Fibroblast of skin of scalp (primary cell): ENCODE results near the gene ARHGAP45.
"Not testable (repeated sequence)": the region's sequence is repeated elsewhere in the genome, so short reads cannot be mapped to it uniquely, and the experiment has no call there.

ENCODE experiments used
- DNase-seq: peaks from one replicate; pipeline ENCODE4 v3.0.0-alpha.2; 2013

The ARHGAP45 gene

DNA sequence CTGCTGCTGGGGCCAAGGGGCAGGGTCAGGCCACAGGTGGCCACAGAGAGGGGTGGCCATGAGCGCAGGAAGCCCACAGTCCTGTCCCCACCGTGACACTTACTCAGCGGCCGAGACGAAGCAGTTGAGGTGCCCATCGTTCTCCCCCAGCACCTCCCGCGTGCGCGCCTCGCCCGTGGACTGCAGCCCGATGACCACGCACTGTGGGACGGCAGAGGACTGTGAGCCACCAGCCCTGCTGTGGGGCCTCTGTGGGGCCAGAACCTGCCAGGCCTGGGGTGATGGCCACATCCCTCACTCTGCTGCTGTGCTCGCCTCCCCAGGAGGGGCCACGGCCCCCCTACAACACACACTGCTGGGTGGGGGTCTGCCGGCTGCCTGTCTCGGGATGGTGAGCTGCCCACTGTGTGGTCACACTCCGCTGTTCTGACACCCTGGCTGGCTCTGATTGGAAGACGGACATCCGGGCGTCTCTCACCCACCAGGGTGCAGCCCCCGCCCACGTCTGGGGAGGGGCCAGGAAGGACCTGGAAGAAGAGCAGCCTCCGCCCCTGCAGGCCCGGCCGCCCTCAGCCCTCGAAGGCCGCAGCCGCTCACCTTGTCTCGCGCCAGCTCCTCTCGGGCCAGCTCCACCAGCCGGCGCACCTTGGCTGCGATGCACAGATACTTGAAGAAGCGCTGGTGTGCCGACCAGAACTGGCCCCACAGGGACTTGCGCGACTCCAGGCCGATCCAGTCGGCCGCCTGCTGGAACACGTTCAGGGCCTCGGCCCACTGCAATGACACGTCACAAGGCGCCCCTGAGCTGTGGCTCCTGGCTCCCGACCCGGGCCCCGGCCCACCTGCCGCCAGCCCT lies 50.0 kb downstream of the ARHGAP45 start:
- DNase-seq, result no peak

DNA sequence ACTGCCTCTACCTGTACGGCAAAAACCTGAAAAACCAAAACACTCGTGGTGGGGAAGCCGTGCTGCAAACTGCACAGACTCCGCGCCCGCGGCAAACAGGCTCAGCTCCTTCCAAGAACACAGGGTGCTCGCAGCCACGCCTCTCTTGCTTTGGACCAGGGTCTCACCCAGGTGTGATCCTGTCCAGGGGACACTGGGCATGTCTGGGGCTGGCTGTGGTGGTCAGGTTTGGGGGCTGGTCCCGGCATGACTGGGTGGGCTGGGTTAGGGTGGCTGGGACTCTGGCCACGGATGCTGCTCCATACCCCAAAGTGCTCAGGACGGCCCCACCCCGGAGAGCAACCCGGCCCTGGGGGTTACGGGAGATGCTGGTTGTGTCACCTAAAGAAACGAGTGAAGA lies 50.7 kb downstream of the ARHGAP45 start:
- no peak for DNase-seq

- no peak for DNase-seq
Measured at GRCh38 chr19:1118999-1119398, 52.0 kb downstream of the ARHGAP45 start.

DNA sequence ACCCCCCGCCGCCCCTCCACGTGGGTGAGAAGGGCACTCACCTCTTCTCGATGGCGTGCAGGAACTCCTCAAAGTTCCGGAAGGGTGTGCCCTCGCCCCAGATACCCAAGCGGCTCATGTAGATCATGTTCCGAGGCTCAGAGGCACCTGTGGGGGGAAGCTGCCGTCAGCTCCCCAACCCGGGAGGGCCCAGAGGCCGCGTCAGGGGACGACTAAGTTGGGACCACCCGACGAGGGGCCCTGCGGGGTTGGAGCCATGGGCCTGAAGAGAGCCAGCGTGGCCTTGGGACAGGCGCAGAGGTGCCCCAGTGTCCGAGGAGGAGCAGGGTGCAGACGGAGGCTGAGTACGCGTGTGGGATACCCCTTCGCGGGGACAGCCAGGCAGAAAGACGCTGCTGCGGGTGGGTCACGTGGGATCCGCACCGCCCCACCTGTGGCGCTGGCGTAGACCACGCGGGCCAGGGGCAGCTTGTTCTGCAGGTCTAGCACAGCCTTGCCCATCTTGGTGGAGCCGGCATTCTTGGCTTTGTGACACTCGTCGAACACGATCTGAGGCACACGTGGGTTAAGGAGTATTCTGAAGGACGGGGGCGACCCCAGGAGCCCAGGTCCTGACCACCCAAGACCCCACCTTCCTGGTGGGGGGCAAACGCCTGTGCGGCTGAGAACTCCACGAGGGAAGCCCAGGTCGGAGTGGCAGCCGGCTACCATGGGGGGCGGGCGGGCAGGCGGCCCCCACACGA lies 52.7 kb downstream of the ARHGAP45 start:
- no peak for DNase-seq

GRCh38 chr19:1121395-1121794 lies 54.4 kb downstream of the ARHGAP45 start:
- no peak for DNase-seq

DNA sequence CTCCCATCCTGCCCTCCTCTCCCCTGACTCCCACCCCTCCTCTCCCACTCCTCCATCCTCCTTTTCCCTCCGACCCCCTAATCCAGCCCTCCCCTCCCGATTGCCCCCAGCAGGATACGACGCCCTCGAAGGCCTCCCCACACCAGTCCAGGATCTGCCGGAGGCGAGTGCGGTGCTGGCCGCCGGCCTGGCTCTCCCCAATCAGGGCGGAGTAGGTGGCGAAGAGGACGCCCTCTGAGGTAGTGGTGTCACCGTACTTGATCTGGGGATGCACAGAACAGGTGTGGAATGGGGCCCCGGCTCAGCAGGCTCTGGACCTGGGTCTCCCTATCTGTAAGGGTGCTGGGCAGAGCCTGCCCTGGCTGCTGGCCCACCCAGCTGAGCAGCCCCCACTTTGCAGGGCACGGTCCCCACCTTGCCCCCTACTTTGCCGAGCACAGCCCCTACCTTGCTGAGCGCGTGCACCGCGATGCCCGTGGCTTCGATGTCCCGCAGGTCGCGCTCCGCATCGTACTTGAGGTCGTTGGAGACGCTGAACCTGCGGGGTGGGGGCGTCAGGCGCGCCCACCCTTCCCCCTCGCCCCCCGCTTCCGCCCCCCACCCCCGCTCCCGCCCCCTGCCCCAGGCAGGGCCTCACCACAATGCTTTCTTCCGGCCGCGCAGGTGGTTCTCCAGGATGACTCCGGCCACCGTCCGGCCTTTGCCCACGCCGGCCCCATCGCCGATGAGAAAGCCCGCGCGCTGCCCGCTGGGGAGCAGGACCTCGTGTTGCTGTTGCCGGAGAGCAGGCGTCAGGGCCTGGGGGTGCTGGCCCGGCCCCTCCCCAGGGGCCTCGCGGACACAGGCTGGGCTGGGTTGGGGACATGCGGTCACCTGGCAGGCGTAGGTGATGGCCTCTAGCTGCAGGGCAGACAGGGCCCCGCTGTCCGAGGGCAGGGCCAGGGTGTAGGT lies 55.3 kb downstream of the ARHGAP45 start:
- DNase-seq, result no peak

DNA sequence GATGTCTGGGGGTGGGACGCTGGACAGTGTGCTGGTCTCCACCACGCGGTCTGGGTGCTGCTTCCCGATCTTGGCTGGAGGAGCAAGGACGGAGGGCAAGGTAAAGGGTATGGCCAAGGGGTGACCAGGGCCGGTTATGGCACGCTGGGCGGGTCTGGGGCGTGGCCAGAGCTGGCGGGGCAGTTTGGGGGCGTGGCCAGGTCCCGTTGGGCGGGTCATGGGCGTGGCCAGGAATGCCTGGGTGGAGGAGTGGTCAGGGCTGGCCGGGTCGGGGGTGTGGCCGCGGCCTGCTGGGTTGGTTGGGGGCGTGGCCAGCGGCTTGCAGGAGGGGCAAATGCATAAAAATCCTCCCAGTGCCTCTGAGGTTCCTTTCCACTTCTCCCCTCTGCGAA lies 56.0 kb downstream of the ARHGAP45 start:
- peak; percentile 70 for DNase-seq

DNA sequence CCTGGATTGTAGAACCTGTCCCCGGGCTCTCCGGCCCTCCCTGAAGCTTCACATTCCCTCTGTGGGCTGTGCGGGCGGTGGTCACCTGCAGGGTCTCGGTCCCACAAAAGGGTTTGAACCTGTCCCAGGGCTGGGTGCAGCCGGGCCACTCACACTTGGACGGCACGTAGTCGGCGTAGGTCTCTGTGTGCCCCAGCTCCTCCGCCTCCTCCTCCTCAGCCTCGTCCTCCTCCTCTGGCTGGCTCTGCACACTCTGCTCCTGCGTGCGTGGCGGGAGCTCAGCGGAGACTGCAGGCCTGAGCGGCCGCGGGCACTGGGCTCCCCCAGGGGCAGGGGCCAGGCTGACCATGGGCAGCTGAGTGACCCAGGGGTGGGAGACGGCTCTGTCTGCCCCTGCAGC lies 56.4 kb downstream of the ARHGAP45 start:
- no peak for DNase-seq

DNA sequence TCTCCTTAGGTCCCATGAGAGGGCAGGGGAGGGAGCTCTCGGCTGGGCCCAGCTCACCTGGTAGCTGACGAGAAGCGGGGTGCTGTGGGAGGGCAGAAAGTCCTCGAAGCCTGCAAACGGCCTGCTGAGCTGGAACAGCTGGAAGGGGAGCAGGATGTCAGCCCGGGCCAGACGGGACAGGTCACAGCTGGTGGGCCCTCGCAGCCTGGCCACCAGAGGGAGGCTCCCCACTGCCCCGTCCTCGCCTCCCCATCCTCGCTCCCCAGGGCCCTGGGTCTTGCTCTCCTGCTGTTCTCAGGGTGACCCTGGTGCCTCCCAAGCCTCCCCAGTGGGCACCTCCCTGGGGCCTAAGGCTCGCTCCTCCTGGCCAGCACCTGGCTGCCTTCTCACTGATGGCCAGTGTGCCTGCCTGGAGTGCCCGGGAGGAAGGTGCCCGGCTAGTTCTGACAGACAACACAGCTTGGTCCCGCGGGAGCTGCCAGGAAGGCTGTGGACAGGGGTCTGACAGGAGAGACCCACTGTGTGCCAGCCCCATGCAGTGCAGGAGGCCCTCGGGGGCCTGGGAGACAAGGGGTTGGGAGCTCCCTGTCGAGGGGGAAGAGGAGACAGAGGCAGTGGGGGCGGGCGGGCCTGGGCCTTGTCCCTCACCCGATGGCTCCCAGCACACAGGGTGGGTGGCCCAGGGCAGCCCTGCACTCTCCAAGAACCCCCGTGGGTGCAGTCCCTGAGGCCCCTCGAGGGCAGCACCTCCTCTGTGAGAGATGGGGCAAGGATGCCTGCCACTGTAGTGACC lies 57.1 kb downstream of the ARHGAP45 start:
- no peak for DNase-seq

GRCh38 chr19:1125601-1126467 lies 58.9 kb downstream of the ARHGAP45 start:
- no peak for DNase-seq

DNA sequence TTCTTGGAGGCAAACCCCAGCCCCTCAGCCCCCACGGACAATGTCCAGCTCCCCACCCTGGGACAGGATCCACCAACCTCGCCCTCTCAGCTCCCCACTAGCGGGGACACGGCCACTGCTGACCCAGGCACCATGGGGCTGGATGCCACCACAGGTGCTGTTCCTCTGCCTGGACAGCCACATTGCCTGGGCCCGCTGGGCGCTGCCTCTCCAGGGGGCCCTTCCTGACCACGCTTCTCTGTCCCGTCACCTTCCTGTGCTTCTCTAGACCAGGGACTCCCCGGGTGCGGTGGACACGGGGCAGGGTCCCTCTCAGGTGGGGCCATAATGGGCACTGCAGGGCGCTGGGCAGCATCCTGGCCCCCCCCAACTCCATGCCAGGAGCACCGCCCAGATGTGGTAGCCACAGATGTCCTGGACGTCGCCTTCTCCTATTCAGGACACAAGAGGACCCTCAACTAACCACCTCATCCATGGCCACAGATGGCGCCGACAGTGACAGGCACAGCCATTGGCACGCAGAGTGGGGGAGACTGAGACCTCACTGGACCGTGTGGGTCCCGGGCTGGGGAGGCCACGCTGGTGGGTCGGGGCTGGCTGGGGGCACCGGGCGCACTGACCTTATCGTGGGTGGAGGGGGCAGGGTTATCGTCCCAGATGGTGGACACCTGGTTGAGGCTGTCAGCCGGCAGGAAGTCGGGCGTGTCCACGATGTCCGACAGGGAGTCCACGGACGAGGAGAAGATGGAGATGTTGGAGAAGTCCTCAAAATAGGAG lies 60.2 kb downstream of the ARHGAP45 start:
- DNase-seq, result no peak

- no peak for DNase-seq
Measured at GRCh38 chr19:1128106-1128505, 61.1 kb downstream of the ARHGAP45 start.

DNA sequence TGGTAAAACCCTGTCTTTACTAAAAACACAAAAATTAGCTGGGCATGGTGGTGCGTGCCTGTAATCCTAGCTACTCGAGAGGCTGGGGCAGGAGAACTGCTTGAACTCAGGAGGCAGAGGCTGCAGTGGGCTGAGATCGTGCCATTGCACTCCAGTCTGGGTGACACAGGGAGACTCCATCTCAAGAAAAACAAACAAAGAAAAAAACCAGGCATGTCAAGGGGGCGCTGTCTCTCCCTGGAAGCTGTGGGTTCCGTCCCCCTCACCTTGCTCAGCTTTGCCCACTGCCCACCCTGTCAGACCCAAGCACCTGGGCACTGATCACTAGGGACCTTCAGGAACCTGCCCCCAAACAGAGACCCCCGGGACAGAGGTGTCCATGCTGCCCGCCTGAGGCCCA lies 62.1 kb downstream of the ARHGAP45 start:
- not testable (repeated sequence) for DNase-seq

DNA sequence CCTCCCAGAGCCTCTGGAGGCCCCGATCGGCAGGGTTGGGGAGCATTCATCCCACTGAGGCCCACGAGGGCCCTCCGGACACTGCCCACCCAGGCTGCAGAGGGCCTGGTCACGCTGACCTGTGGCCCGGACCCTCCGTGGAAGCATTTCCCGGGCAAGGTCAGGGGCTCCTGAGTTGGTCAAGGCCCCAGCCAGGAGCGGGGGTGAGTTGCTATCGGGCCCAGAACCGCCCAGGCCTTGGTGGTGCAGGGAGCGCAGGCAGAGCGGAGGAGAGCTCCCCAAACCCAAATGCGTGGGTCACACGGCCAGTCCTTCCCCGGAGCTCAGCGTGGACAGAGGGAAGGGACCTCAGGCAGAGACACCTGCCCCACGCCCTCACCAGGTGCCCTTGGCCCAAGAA lies 62.6 kb downstream of the ARHGAP45 start:
- DNase-seq, result no peak

- DNase-seq, result no peak
Measured at GRCh38 chr19:1130771-1131717, 64.1 kb downstream of the ARHGAP45 start.

GRCh38 chr19:1131718-1132551 lies 65.0 kb downstream of the ARHGAP45 start:
- DNase-seq, result peak; percentile 83

GRCh38 chr19:1132552-1133383 lies 65.8 kb downstream of the ARHGAP45 start:
- no peak for DNase-seq
